Ascending aorta (tissue), 2 donors: ENCODE measurements around the gene AMBP. TPM values are rescaled to one million over a fixed set of nuclear protein-coding genes. Genes with fewer than 3 reads are reported as not detected.
A peak's percentile ranks its signal among the peaks of the same experiment; 100 is the strongest.

ENCODE experiments used
- DNase-seq, 2 donors: peaks; one replicate each; pipeline ENCODE4 v3.0.0-alpha.2; 2019; ENCODE audit warnings: low spot score in 2 of 2
- H3K27ac ChIP-seq, 2 donors: fragments of 200-600 bp; sonication (generic); one replicate each; pipeline ENCODE4 v1.5.1; 2016 to 2017; ENCODE audit warnings: mild to moderate bottlenecking in 1 of 2
- H3K27me3 ChIP-seq: fragments of 200-600 bp; sonication (generic); one replicate; pipeline ENCODE4 v1.5.1; 2017
- H3K36me3 ChIP-seq, 2 donors: fragments of 200-600 bp; sonication (generic); one replicate each; pipeline ENCODE4 v1.5.1; 2016
- H3K4me1 ChIP-seq, 2 donors: fragments of 200-600 bp; sonication (generic); one replicate each; pipeline ENCODE4 v1.5.1; 2016 to 2017; ENCODE audit warnings: mild to moderate bottlenecking in 1 of 2
- H3K4me3 ChIP-seq, 2 donors: fragments of 200-600 bp; sonication (generic); one replicate each; pipeline ENCODE4 v1.5.1; 2016 to 2017; ENCODE audit warnings: mild to moderate bottlenecking in 1 of 2
- H3K9me3 ChIP-seq, 2 donors: fragments of 200-600 bp; sonication (generic); one replicate each; pipeline ENCODE4 v1.5.1; 2016
- CTCF ChIP-seq, 3 experiments: fragments of 200-600 bp in 2 of 3; fragments of 450-650 bp in 1 of 3; sonication (generic) in 2 of 3; IDR thresholded peaks; one replicate each; pipeline ENCODE4 v1.5.1; 2016 to 2019; ENCODE audit warnings: antibody characterized with exemption in 3 of 3, mild to moderate bottlenecking in 1 of 3, moderate library complexity in 1 of 3
- intact Hi-C: fragments of 100-400 bp; cut with DNase I; formaldehyde crosslinking; loops from one replicate; pipeline ENCODE4 v1.15.1; 2023
- total RNA-seq: library from RNA; depleted of rRNA; stranded (reverse); fragments of >200 nt; gene quantifications from one replicate; pipeline ENCODE4 v1.1.0, GENCODE V29; 2016

Gene AMBP
- total RNA-seq, 1 donor from 2014 or later = 6.6 TPM

DNA sequence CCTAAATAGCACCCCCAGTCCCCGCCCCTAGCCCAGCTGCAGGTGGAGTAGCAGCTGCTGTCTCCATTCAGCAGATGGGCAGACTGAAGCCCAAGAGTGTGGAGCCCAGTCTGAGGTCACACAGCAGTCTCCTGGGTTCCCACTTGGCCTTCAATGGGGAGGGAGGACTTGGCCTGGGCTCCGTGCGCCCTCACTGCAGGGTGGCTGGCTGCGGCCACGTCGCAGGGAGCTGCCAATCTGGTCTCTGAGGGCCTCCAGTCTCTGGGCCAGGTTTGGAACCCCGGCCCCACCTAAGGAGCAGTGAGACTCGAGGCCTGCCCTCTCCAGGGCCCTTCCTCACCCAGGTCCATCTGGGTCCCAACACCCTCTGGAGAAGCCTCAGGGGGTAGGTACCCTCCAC lies 13.6 kb upstream of the AMBP start:
- intact Hi-C loops = no loop called here
- H3K9me3 ChIP-seq = no peaks in the 10 kb centered on the region
- no peak overlapping the region for H3K4me3 ChIP-seq
- no peaks in the 10 kb centered on the region for H3K27me3 ChIP-seq
- no peak overlapping the region for H3K27ac ChIP-seq
- peak in 1 of 2 donors; percentile 56 for DNase-seq
- no peak for TF ChIP-seq CTCF (IDR thresholded peaks at IDR 0.05)
- no peaks in the 10 kb centered on the region for H3K36me3 ChIP-seq
- no peaks in the 10 kb centered on the region for H3K4me1 ChIP-seq

- no peaks in the 10 kb centered on the region for H3K36me3 ChIP-seq
- H3K4me3 ChIP-seq = no peak overlapping the region
- intact Hi-C loops = no loop called here
- TF ChIP-seq CTCF (IDR thresholded peaks at IDR 0.05) = no peak
- H3K9me3 ChIP-seq = no peaks in the 10 kb centered on the region
- no peak overlapping the region for H3K27ac ChIP-seq
- DNase-seq = peak in 1 of 2 donors; percentile 16
- H3K27me3 ChIP-seq = no peaks in the 10 kb centered on the region
- no peaks in the 10 kb centered on the region for H3K4me1 ChIP-seq
Measured at GRCh38 chr9:114090798-114091197, 12.7 kb upstream of the AMBP start.

- intact Hi-C loops = no loop called here
- H3K9me3 ChIP-seq = no peaks in the 10 kb centered on the region
- no peaks in the 10 kb centered on the region for H3K27me3 ChIP-seq
- H3K4me3 ChIP-seq = no peak overlapping the region
- H3K27ac ChIP-seq = no peak overlapping the region
- no peaks in the 10 kb centered on the region for H3K36me3 ChIP-seq
- TF ChIP-seq CTCF (IDR thresholded peaks at IDR 0.05) = no peak
- H3K4me1 ChIP-seq = no peaks in the 10 kb centered on the region
- peak in 1 of 2 donors; percentile 31 for DNase-seq
Measured at GRCh38 chr9:114089206-114089840, 11.2 kb upstream of the AMBP start.

DNA sequence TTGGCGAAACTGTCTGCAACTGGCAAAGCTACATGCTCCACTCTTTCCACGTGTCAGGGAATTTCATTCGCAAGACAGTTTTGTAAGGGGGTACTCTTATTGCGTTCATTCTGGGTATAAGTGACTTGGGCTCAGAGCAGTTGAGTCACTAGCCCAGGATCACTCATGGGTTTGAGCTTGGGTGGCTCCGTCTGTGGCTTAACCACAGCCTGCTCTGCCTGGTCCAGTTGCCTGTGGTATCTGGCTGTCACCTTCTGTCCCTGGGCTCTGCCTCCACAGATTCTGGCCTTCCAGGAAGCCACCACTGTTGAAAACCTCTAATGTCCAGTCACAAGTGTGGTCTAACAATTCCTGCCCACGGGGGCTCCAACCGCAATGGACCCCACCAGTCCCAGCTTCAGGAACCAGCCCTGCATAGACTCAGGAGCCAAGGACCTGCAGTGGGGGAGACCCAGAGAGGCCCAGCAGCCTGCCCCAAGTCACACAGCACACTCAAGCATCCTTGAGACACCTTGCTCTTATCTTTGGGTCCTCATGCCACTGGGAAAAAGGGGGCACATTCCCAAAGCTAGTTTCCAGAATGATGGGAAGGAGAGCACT lies 10.6 kb upstream of the AMBP start:
- H3K27ac ChIP-seq = no peak overlapping the region
- H3K27me3 ChIP-seq = no peaks in the 10 kb centered on the region
- intact Hi-C loops = no loop called here
- H3K4me3 ChIP-seq = no peak overlapping the region
- no peaks in the 10 kb centered on the region for H3K4me1 ChIP-seq
- no peak for TF ChIP-seq CTCF (IDR thresholded peaks at IDR 0.05)
- DNase-seq = peak in 1 of 2 donors; percentile 41
- H3K36me3 ChIP-seq = no peaks in the 10 kb centered on the region
- H3K9me3 ChIP-seq = no peaks in the 10 kb centered on the region

DNA sequence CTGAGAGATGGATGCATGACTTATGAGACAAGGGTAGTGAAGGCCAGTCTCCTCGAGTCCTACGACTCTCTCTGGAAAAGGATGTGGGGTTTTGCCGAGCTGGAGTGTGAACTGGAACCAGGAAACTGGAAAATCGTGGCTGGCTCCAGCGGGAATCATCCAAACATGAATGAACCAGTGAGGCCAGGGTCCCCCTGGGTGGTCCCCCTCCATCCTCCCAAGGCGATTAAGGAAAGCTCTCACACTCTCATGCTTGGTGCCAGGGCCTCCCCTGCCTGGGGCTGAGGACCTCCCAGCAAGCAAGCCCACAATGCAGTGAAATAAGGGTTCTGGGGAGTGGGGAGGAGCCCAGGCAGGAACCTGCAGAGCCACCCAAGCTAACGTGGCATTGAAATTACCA lies 9.6 kb upstream of the AMBP start:
- no peak overlapping the region for H3K27ac ChIP-seq
- no peak for TF ChIP-seq CTCF (IDR thresholded peaks at IDR 0.05)
- no peaks in the 10 kb centered on the region for H3K27me3 ChIP-seq
- no peaks in the 10 kb centered on the region for H3K4me1 ChIP-seq
- intact Hi-C loops = no loop called here
- peak in 1 of 2 donors; percentile 22 for DNase-seq
- no peak overlapping the region for H3K4me3 ChIP-seq
- no peaks in the 10 kb centered on the region for H3K9me3 ChIP-seq
- no peaks in the 10 kb centered on the region for H3K36me3 ChIP-seq
